ENCODE measurements around the gene TBC1D19.
"Not testable (repeated sequence)": the region's sequence is repeated elsewhere in the genome, so short reads cannot be mapped to it uniquely, and the experiment has no call there.

Gene TBC1D19

GRCh38 chr4:26583865-26584652, at the start of gene TBC1D19:
Gene TBC1D19, plus strand, starts transcription at chr4:26584084. Its CDS starts 110 bp downstream, at chr4:26584194.
- DNase-seq = peak; percentile 75

- DNase-seq = no peak
Observed at GRCh38 chr4:26542991-26543390, 40.9 kb upstream of the TBC1D19 start.

- DNase-seq = no peak
Observed at GRCh38 chr4:26544421-26544820, 39.5 kb upstream of the TBC1D19 start.

- not testable (repeated sequence) for DNase-seq
Observed at GRCh38 chr4:26548379-26548778, 35.5 kb upstream of the TBC1D19 start.

GRCh38 chr4:26557164-26557563, 26.7 kb upstream of the TBC1D19 start:
- DNase-seq = no peak

- DNase-seq = no peak
Observed at GRCh38 chr4:26558166-26558895, 25.6 kb upstream of the TBC1D19 start.

GRCh38 chr4:26566133-26566532, 17.8 kb upstream of the TBC1D19 start:
- DNase-seq = no peak

- DNase-seq = peak; percentile 90
Observed at GRCh38 chr4:26568446-26568994, 15.4 kb upstream of the TBC1D19 start.

GRCh38 chr4:26570596-26570995, 13.3 kb upstream of the TBC1D19 start:
- DNase-seq = no peak

GRCh38 chr4:26573389-26573794, 10.5 kb upstream of the TBC1D19 start:
- peak; percentile 87 for DNase-seq

GRCh38 chr4:26574563-26574962, 9.3 kb upstream of the TBC1D19 start:
- DNase-seq = no peak

- DNase-seq = no peak
Observed at GRCh38 chr4:26576231-26576739, 7.6 kb upstream of the TBC1D19 start.

- DNase-seq = no peak
Observed at GRCh38 chr4:26577066-26577465, 6.8 kb upstream of the TBC1D19 start.

GRCh38 chr4:26579169-26579568, 4.7 kb upstream of the TBC1D19 start:
- no peak for DNase-seq

GRCh38 chr4:26581341-26581740, 2.5 kb upstream of the TBC1D19 start:
- DNase-seq = not testable (repeated sequence)

- no peak for DNase-seq
Observed at GRCh38 chr4:26583538-26583864, 383 bp upstream of the TBC1D19 start.

GRCh38 chr4:26584725-26585124, 841 bp downstream of the TBC1D19 start:
- no peak for DNase-seq

GRCh38 chr4:26589705-26590104, 5.8 kb downstream of the TBC1D19 start:
- DNase-seq = no peak

- DNase-seq = peak; percentile 79
Observed at GRCh38 chr4:26590639-26591038, 6.8 kb downstream of the TBC1D19 start.

GRCh38 chr4:26593557-26593956, 9.7 kb downstream of the TBC1D19 start:
- DNase-seq = not testable (repeated sequence)

- no peak for DNase-seq
Observed at GRCh38 chr4:26594371-26594770, 10.5 kb downstream of the TBC1D19 start.

- no peak for DNase-seq
Observed at GRCh38 chr4:26594778-26595177, 10.9 kb downstream of the TBC1D19 start.

- DNase-seq = no peak
Observed at GRCh38 chr4:26596843-26597242, 13.0 kb downstream of the TBC1D19 start.

GRCh38 chr4:26601204-26601603, 17.3 kb downstream of the TBC1D19 start:
- no peak for DNase-seq

Data from kidney glomerular epithelial cell (primary cell).